Posterior cingulate gyrus (tissue), 11 donors: ENCODE results near the gene TNKS1BP1.
"Not testable (repeated sequence)": the region's sequence is repeated elsewhere in the genome, so short reads cannot be mapped to it uniquely, and the experiment has no call there.

Experiments
- DNase-seq, 10 donors: peaks; one replicate each; pipeline versions ENCODE4 v3.0.0 to v3.0.0-alpha.2; 2020 to 2021; ENCODE audit warnings: mixed read lengths in 3 of 10
- intact Hi-C: fragments of 100-400 bp; cut with DNase I; formaldehyde crosslinking; loops from one replicate; pipeline ENCODE4 v1.15.1; 2023

Gene TNKS1BP1, protein sequence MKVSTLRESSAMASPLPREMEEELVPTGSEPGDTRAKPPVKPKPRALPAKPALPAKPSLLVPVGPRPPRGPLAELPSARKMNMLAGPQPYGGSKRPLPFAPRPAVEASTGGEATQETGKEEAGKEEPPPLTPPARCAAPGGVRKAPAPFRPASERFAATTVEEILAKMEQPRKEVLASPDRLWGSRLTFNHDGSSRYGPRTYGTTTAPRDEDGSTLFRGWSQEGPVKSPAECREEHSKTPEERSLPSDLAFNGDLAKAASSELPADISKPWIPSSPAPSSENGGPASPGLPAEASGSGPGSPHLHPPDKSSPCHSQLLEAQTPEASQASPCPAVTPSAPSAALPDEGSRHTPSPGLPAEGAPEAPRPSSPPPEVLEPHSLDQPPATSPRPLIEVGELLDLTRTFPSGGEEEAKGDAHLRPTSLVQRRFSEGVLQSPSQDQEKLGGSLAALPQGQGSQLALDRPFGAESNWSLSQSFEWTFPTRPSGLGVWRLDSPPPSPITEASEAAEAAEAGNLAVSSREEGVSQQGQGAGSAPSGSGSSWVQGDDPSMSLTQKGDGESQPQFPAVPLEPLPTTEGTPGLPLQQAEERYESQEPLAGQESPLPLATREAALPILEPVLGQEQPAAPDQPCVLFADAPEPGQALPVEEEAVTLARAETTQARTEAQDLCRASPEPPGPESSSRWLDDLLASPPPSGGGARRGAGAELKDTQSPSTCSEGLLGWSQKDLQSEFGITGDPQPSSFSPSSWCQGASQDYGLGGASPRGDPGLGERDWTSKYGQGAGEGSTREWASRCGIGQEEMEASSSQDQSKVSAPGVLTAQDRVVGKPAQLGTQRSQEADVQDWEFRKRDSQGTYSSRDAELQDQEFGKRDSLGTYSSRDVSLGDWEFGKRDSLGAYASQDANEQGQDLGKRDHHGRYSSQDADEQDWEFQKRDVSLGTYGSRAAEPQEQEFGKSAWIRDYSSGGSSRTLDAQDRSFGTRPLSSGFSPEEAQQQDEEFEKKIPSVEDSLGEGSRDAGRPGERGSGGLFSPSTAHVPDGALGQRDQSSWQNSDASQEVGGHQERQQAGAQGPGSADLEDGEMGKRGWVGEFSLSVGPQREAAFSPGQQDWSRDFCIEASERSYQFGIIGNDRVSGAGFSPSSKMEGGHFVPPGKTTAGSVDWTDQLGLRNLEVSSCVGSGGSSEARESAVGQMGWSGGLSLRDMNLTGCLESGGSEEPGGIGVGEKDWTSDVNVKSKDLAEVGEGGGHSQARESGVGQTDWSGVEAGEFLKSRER (N-terminal part only)

DNA sequence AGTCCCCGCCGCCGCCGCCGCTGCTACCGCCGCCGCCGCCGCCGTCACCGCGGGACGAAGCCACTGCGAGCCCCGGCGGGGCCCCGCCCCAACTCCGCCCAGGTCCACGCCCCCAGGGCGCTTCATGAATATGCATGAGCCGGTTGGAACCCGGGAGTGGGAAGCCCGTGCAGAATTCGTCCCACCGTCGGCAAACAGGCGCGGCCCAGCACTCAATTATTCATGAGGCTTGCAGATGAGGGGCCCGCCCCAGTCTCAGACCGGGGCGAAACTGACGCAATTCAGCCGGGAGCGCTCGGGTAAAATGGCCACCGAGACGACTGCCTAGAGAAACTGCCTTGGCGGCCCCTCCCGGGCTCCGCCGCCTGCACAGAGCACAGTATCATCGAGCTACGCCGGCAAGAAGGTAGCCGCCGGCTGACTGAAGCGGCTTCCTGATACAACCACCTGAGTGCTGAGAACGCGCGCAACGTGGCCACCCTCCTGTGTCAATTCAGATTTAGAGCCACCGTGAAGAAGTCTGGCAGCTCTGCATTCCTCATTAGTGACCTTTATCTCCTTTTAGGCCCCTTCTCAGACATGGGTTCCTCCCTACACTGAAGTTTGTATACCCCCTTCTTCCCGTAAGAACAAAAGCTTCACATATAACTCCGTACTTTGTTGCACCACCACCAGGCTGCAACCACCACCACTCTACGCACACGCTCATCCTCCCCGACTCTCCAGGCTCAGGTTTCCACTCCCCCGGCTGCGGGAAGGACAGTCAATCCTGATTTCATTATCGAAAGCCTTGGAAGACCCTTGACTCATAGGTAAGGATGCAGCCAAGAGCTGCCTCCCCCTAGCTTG is at the start of gene TNKS1BP1:
Gene TNKS1BP1 (minus strand): TSS at position 67 of the 849 bp plus-strand sequence. CDS start 3,067 bp downstream, outside the sequence.
- intact Hi-C loops: loop anchor here (1.0 kb wide), 1 partner anchor 10 kb away; the partner anchor contains the start of gene SSRP1
- DNase-seq: peak; percentile 87 to 99 (median 96)

- DNase-seq: no peak
- intact Hi-C loops: no loop called here
Observed at GRCh38 chr11:57373146-57373545, 48.4 kb upstream of the TNKS1BP1 start.

GRCh38 chr11:57370941-57371340 is 46.2 kb upstream of the TNKS1BP1 start:
- peak in 1 of 10 donors; percentile 12 for DNase-seq
- intact Hi-C loops: no loop called here

- intact Hi-C loops: no loop called here
- DNase-seq: peak in 1 of 10 donors; percentile 19
Observed at GRCh38 chr11:57370251-57370650, 45.5 kb upstream of the TNKS1BP1 start.

GRCh38 chr11:57368845-57369232 is 44.1 kb upstream of the TNKS1BP1 start:
- intact Hi-C loops: no loop called here
- DNase-seq: peak in 1 of 10 donors; percentile 18

DNA sequence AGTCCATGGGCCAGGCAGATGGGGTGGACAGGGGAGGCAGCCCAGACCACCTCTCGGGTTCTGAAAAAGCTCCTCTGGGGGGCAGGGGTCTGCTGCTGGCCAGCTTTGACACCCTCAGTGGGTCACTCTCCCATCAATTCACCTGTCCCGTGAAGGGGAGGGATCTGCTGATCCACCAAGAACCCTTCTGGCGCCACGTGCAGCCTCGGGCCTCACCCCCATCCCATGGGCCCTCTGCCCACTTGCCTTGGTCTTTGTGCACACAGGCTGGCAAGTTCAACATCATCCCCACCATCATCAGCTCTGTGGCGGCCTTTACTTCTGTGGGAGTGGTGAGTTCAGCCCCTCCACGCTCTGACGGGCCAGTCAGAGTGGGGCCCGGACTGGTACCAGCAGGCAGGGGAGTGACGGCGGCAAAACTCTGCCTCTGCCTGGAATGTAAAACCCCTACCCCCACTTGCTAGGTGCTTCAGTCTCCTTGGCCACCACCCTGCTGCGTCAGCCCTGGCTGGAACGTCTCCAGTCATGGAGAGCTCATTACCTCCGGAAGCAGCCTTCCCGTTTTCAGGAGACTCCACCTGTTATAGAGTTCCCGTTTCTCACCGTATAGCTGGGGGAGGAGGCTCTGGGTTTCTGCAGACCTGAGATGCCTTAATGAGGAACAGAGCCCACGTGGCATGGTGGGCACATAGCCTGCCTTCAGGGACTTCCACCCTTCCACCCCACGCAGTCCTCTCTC is 43.5 kb upstream of the TNKS1BP1 start:
- intact Hi-C loops: no loop called here
- peak in 1 of 10 donors; percentile 68 for DNase-seq

- peak in 3 of 10 donors; percentile 34 to 83 (median 66) for DNase-seq
- intact Hi-C loops: no loop called here
Observed at GRCh38 chr11:57364851-57365660, 40.3 kb upstream of the TNKS1BP1 start.

DNA sequence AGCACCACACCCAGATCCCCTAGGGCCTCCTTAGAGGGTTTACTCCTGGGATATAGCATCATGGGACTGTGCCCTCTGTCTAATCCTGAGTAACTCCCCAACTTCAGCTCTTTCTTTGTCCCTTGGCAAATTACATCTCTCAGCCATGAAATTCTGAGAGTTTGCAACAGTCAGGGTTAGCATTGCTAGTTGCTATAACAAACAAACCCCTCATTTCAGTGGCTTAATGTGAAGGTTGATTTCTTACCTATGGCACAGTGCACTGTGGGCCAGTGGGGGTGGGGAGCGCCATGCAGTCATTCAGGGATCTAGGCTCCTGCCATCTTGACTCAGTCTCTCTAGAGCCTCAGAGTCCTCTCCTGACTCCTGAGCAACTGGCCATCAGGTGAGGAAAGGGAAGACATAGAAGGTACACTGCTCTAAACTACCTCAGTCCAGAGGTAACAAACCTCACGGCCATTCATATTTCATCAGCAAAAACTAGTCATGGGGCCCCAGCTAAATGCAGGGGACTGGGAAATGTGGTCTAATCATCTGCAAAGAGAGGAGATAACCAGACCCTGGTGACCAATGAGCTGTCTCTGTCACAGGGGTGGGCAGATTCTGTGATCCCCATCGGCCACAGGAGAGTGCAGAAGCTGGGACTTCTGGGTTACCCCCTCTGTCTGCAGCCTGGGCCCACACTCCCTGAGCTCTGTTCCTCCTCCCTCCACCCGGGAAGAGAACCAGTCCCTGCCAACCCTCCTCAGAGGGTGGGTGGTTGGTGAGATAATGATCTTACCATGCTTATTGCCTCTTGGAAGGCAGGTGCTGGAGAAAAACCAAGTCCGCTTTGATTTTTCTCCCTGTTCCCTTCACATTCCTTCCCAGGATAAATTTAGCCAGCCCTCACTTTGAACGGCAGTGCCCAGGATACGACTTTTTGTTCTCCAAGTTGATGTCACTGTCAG is 38.7 kb upstream of the TNKS1BP1 start:
- intact Hi-C loops: no loop called here
- DNase-seq: peak in 5 of 10 donors; percentile 42 to 88 (median 83)

- intact Hi-C loops: no loop called here
- no peak for DNase-seq
Observed at GRCh38 chr11:57361926-57362325, 37.2 kb upstream of the TNKS1BP1 start.

DNA sequence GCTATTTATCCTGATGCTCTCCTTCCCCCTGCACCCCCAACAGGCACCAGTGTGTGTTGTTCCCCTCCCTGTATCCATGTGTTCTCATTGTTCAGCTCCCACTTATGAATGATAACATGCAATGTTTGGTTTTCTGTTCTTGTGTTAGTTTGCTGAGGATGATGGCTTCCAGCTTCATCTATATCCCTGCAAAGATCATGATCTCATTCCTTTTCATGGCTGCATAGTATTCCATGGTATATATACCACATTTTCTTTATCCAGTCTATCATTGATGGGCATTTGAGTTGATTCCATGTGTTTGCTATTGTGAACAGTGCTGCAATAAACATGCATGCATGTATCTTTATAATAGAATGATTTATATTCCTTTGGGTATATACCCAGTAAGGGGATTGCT is 36.7 kb upstream of the TNKS1BP1 start:
- DNase-seq, intact Hi-C loops: not testable (repeated sequence)

DNA sequence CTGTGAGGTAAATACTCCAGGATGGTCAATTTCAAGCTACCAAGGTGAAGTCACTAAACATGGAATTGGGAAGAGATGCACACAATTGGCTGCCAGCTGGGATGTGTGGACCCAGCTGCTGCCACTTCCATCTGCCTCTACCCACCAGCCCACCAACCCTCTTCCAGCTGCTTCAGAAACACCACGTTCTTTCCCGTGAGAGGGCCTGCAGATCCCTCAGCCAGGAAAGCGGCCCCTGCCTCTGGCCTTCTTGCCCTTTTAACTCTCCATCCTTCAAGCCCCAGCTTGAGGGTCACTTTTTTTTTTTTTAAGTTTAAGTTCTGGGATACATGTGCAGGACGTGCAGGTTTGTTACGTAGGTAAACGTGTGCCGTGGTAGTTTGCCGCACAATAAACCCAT is 36.2 kb upstream of the TNKS1BP1 start:
- intact Hi-C loops: no loop called here
- DNase-seq: peak in 1 of 10 donors; percentile 67

- peak in 1 of 10 donors; percentile 43 for DNase-seq
- intact Hi-C loops: loop anchor here (10.0 kb wide), 1 partner anchor 95 kb away; no protein-coding TSS in a partner anchor
Observed at GRCh38 chr11:57359896-57360690, 35.3 kb upstream of the TNKS1BP1 start.

GRCh38 chr11:57359396-57359795 is 34.6 kb upstream of the TNKS1BP1 start:
- DNase-seq: peak in 6 of 10 donors; percentile 27 to 90 (median 44)
- intact Hi-C loops: loop anchor here (10.0 kb wide), 1 partner anchor 95 kb away; no protein-coding TSS in a partner anchor

DNA sequence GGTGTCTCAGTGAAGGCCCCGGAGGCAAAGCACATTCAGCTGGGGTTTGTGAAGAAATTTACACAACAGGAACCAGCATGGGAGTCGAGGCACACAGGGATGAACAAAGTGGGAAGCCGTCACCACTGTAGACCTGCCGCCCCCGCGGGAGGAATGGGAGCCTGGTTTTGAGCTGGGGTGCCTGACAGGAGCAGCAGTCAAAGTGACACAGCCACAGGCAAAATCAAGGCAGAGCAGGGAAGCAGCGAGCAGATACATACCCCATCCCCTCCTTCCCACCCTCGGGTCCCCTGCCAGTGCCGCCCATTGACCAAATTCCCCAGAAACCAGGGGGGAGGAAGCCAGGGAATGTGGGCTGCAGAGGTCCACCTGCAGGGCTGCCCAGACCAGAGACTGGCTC is 34.2 kb upstream of the TNKS1BP1 start:
- peak in 1 of 10 donors; percentile 55 for DNase-seq
- intact Hi-C loops: loop anchor here (10.0 kb wide), 1 partner anchor 96 kb away; no protein-coding TSS in a partner anchor

- DNase-seq: peak in 1 of 10 donors; percentile 34
- intact Hi-C loops: loop anchor here (10.0 kb wide), 1 partner anchor 96 kb away; no protein-coding TSS in a partner anchor
Observed at GRCh38 chr11:57358543-57358961, 33.8 kb upstream of the TNKS1BP1 start.
